Endothelial cell of umbilical vein (primary cell): ENCODE data around the gene CLSTN1. TPM values are rescaled to one million over a fixed set of nuclear protein-coding genes. Genes with fewer than 3 reads are reported as not detected.

Source experiments
- BruUV-seq: library from RNA; stranded (reverse); fragments of 400-500 nt; replicated peaks from 2 replicates; lab custom pipeline; 2021; lab: Mats Ljungman, UMichigan
- CTCF ChIA-PET: fragments of 300-600, 350-600 bp; sonication (Branson Sonifier 250); formaldehyde crosslinking; loops from one replicate; lab custom pipeline; 2021; ENCODE audit warnings: antibody characterized with exemption, inconsistent platforms; lab: Charles Lee
- POLR2A ChIA-PET: fragments of 300-600, 350-600 bp; sonication (Branson Sonifier 250); formaldehyde crosslinking; loops from one replicate; lab custom pipeline; 2021; ENCODE audit warnings: antibody characterized with exemption, inconsistent platforms; lab: Charles Lee
- DNase-seq: peaks from one replicate; pipeline ENCODE4 v3.0.0-alpha.2; 2011; ENCODE audit warnings: low read depth, low spot score
- FAIRE-seq: peaks from 2 replicates; lab custom pipeline; 2011; peaks lifted over from hg19 to GRCh38; lab: Jason Lieb, UNC
- H2AFZ ChIP-seq: 2 replicates; pipeline ENCODE4 v1.6.0; 2012; ENCODE audit warnings: low read depth, low read length, control low read depth, inconsistent platforms
- H3K27ac ChIP-seq: 2 replicates; pipeline ENCODE4 v1.5.1; 2011; ENCODE audit warnings: low read depth, mild to moderate bottlenecking, control low read depth, low read length, moderate library complexity; ENCODE audit not compliant: insufficient read depth
- H3K27me3 ChIP-seq, 2 experiments: 2 replicates each; pipeline versions ENCODE4 v1.6.0 to v1.6.1; 2011; ENCODE audit warnings: low read length in 2 of 2, mixed read lengths in 1 of 2; ENCODE audit not compliant: control insufficient read depth in 2 of 2, insufficient read depth in 2 of 2
- H3K36me3 ChIP-seq, 2 experiments: 2 replicates in 1 of 2; 3 replicates in 1 of 2; pipeline ENCODE4 v1.5.1; 2011; ENCODE audit warnings: low read length in 2 of 2, mild to moderate bottlenecking in 1 of 2, moderate library complexity in 1 of 2; ENCODE audit not compliant: control insufficient read depth in 2 of 2, insufficient read depth in 2 of 2; ENCODE audit errors: extremely low read depth in 1 of 2
- H3K4me1 ChIP-seq: 3 replicates; pipeline ENCODE4 v1.5.1; 2011; ENCODE audit warnings: mild to moderate bottlenecking, low read length; ENCODE audit not compliant: control insufficient read depth, insufficient read depth; ENCODE audit errors: extremely low read depth
- H3K4me2 ChIP-seq: 2 replicates; pipeline ENCODE4 v1.6.1; 2011; ENCODE audit warnings: low read length, control low read depth, mixed read lengths; ENCODE audit not compliant: insufficient read depth
- H3K4me3 ChIP-seq, 3 experiments: fragments of 200-600 bp in 1 of 3; sonication (generic), shearing (Covaris generic) in 1 of 3; replicated peaks in 1 of 3; 2 replicates each; pipeline ENCODE4 v1.5.1; 2011 to 2016; ENCODE audit warnings: control low read depth in 3 of 3, low read length in 3 of 3, mild to moderate bottlenecking in 2 of 3, inconsistent platforms in 1 of 3, low read depth in 1 of 3, moderate library complexity in 1 of 3; ENCODE audit not compliant: insufficient read depth in 1 of 3
- H3K79me2 ChIP-seq: 2 replicates; pipeline ENCODE4 v1.6.0; 2012; ENCODE audit warnings: low read length, inconsistent platforms; ENCODE audit not compliant: control insufficient read depth, insufficient read depth
- H3K9ac ChIP-seq: replicated peaks from 2 replicates; pipeline ENCODE3; 2011; ENCODE audit warnings: low read length, control low read depth; ENCODE audit not compliant: insufficient read depth; ENCODE audit errors: extremely low read depth
- H3K9me1 ChIP-seq: replicated peaks from 3 replicates; pipeline ENCODE4 v1.6.0; 2011; ENCODE audit warnings: mild to moderate bottlenecking, low read length; ENCODE audit not compliant: control insufficient read depth, insufficient read depth; ENCODE audit errors: extremely low read depth
- H3K9me3 ChIP-seq: replicated peaks from 2 replicates; pipeline ENCODE4 v1.5.1; 2012; ENCODE audit warnings: low read length, inconsistent platforms; ENCODE audit not compliant: control insufficient read depth, insufficient read depth
- H4K20me1 ChIP-seq: replicated peaks from 2 replicates; pipeline ENCODE3; 2011; ENCODE audit warnings: mild to moderate bottlenecking, low read length; ENCODE audit not compliant: control insufficient read depth, insufficient read depth; ENCODE audit errors: extremely low read depth
- EZH2 ChIP-seq: IDR thresholded peaks from 2 replicates; pipeline ENCODE4 v1.6.1; 2012; ENCODE audit warnings: borderline replicate concordance, low read depth, mild to moderate bottlenecking, moderate library complexity, low read length, inconsistent platforms; ENCODE audit not compliant: severe bottlenecking
- FOS ChIP-seq: IDR thresholded peaks from 2 replicates; pipeline ENCODE4 v1.6.1; 2011; ENCODE audit warnings: mild to moderate bottlenecking, low read length, moderate library complexity, borderline replicate concordance; ENCODE audit not compliant: insufficient read depth
- GATA2 ChIP-seq: IDR thresholded peaks from 2 replicates; pipeline ENCODE4 v1.7.0; 2011; ENCODE audit warnings: low read depth, mild to moderate bottlenecking, moderate library complexity, mixed read lengths, low read length; ENCODE audit not compliant: insufficient read length, insufficient read depth
- JUN ChIP-seq: IDR thresholded peaks from 2 replicates; pipeline ENCODE4 v1.6.1; 2011; ENCODE audit warnings: borderline replicate concordance, low read depth; ENCODE audit not compliant: insufficient read length, insufficient read depth
- MYC ChIP-seq: IDR thresholded peaks from one replicate; pipeline ENCODE4 v1.6.1; 2011; ENCODE audit warnings: mild to moderate bottlenecking, low read depth, low read length
- POLR2A ChIP-seq: IDR thresholded peaks from 2 replicates; pipeline ENCODE4 v1.6.1; 2012; ENCODE audit warnings: low read depth, mild to moderate bottlenecking, control low read depth, low read length
- POLR2AphosphoS5 ChIP-seq: IDR thresholded peaks from 2 replicates; pipeline ENCODE4 v1.6.1; 2012; ENCODE audit warnings: low read depth, mild to moderate bottlenecking, control low read depth, low read length, moderate library complexity; ENCODE audit not compliant: insufficient read depth
- dilution Hi-C: fragments of 300-500 bp; cut with MboI; formaldehyde crosslinking; loops from one replicate; pipeline ENCODE4 v1.15.0; 2019; ENCODE audit warnings: low sequenced_read_pairs; ENCODE audit not compliant: extremely low pct_ligation_motif_present
- intact Hi-C: fragments of 100-400 bp; cut with micrococcal nuclease; formaldehyde crosslinking; loops from one replicate; pipeline ENCODE4 v1.10.0; 2022
- polyA plus RNA-seq, 4 experiments: library from polyadenylated mRNA; depleted of rRNA in 3 of 4; stranded (reverse) in 3 of 4; unstranded in 1 of 4; fragments of >200 nt; gene quantifications; 2 replicates each; pipeline versions ENCODE4 v1.2.1 to v1.2.3, GENCODE V29; 2011 to 2012; ENCODE audit warnings: missing spikeins in 1 of 4
- total RNA-seq: library from RNA; stranded (reverse); gene quantifications from 2 replicates; pipeline ENCODE4 v1.2.3, GENCODE V29; 2021
- TF ChIP-seq, protein P1 (sequence below), 2 donors: IDR thresholded peaks; 1 replicate in 1 of 2; 2 replicates in 1 of 2; pipeline ENCODE4 v1.5.1; 2011; ENCODE audit warnings: low read length in 2 of 2, mild to moderate bottlenecking in 2 of 2, moderate library complexity in 2 of 2, control low read depth in 1 of 2, inconsistent platforms in 1 of 2, low read depth in 1 of 2; ENCODE audit not compliant: insufficient read depth in 1 of 2; ENCODE audit errors: extremely low read depth in 1 of 2
- TF ChIP-seq, protein P2 (sequence below): IDR thresholded peaks from 2 replicates; pipeline ENCODE4 v1.6.1; 2011; ENCODE audit not compliant: insufficient read depth, insufficient read length

The CLSTN1 gene
- total and polyA plus RNA-seq, 2 donors (not counting 3 experiments of a cell fraction or from before 2014, with no cell fraction given), result 49.1 to 130 TPM

DNA sequence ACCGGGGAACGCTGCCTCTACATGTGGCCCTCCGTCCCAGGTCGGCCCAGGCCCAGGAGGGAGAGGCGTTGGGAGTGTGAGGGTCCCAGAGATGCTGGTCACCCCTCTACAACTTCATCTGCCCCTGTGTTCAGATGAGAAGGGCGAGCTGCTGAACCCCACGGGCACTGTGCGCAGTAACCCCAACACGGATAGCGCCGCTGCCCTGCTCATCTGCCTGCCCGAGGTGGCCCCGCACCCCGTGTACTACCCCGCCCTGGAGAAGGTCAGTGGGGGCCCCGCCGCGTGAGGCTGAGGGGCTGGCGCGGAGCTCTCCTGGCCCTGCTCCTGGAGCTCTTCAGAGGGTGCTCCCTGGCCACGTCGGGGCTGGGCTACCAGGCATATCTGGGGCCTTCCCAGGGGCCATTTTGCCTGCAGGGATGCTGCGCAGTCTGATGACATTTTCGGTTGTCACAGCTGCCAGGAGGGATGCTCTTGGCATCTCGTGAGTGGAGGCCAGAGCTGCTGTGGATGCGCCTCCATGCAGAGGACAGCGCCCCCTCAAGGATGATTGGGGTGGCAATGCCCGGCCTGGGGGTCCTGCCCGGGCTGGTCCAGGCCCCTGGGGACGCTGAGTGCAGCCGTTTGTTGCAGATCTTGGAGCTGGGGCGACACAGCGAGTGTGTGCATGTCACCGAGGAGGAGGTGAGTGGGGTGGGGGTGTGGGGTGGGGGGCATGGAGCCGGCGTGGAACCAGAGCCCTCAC lies 103.6 kb downstream of the CLSTN1 start:
- intact Hi-C loops (no loop called here), dilution Hi-C loops (no loop called here)
- Histone ChIP-seq H2AFZ (no peak overlapping the region), H3K27ac (no peak overlapping the region), H3K4me3 (no peak overlapping the region), H3K9me3 (no peaks in the 10 kb centered on the region), H3K27me3 (no peaks in the 10 kb centered on the region), H3K9ac (no peak overlapping the region), H3K9me1 (no peaks in the 10 kb centered on the region), H3K4me2 (no peak overlapping the region), H3K36me3 (no peaks in the 10 kb centered on the region), H3K4me1 (no peaks in the 10 kb centered on the region), H4K20me1 (no peaks in the 10 kb centered on the region), H3K79me2 (no peaks in the 10 kb centered on the region)
- no peak for DNase-seq
- POLR2A ChIA-PET, result no interaction called here
- no TSS peak for BruUV-seq
- TF ChIP-seq, protein P1, sequence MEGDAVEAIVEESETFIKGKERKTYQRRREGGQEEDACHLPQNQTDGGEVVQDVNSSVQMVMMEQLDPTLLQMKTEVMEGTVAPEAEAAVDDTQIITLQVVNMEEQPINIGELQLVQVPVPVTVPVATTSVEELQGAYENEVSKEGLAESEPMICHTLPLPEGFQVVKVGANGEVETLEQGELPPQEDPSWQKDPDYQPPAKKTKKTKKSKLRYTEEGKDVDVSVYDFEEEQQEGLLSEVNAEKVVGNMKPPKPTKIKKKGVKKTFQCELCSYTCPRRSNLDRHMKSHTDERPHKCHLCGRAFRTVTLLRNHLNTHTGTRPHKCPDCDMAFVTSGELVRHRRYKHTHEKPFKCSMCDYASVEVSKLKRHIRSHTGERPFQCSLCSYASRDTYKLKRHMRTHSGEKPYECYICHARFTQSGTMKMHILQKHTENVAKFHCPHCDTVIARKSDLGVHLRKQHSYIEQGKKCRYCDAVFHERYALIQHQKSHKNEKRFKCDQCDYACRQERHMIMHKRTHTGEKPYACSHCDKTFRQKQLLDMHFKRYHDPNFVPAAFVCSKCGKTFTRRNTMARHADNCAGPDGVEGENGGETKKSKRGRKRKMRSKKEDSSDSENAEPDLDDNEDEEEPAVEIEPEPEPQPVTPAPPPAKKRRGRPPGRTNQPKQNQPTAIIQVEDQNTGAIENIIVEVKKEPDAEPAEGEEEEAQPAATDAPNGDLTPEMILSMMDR (IDR thresholded peaks at IDR 0.05; ENCODE audit: extremely low read depth in 1 of 2, insufficient read depth in 1 of 2, low read depth in 1 of 2, low read length in 2 of 2), result peak in 1 of 2 donors; percentile 5
- TF ChIP-seq EZH2, result no peak
- CTCF ChIA-PET, result interaction anchor here (1.0 to 4.2 kb wide), 10 partner anchors 10 to 194 kb away, joined by 3 to 35 read pairs (median 6); no protein-coding TSS in a partner anchor
- FAIRE-seq, result no peak

DNA sequence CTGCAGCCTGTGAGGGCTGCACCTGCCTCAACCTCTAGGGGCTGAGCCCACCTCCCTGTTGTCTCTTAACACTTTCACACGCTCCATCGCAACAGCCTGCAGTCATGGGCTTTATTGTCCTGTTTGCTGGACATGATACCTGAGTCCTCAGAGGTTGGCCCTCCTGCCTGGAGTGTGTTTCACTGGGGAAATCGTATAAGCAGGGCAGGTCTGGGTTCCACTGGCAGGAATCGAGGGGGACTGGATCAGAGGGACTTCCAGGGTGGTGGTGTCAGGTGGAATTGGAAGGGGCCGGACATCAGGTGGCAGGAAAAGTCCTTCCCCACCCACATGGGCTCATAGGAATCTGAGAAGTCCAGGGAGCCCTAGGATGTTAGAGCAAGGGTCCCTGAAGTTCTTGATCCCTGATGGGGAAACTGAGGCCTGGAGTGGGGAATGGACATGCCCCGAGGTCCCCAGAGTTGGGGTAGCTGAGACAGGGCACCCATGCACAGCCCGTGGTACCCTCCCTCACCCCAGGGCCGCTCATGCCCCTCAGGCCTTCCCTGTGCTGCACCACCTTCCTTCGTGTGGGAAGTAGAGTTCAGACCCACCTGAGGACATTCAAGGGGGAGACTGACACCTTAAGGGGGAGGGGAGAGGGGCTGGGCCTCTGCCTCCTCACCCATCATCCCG lies 105.6 kb downstream of the CLSTN1 start:
- no TSS peak for BruUV-seq

More for the DNA sequence above, 105.6 kb downstream of the CLSTN1 start:
- no peak overlapping the region for H3K9ac ChIP-seq
- H3K9me1 ChIP-seq, result no peaks in the 10 kb centered on the region
- no peak for DNase-seq
- H2AFZ ChIP-seq, result peak overlapping the region; percentile 50
- no peak for FAIRE-seq
- no peaks in the 10 kb centered on the region for H3K27me3 ChIP-seq
- no peaks in the 10 kb centered on the region for H4K20me1 ChIP-seq
- H3K9me3 ChIP-seq, result no peaks in the 10 kb centered on the region
- ChIA-PET CTCF (no interaction called here), POLR2A (no interaction called here)
- TF ChIP-seq POLR2A (no peak), POLR2AphosphoS5 (no peak), FOS (no peak), GATA2 (no peak), MYC (no peak), JUN (no peak), EZH2 (no peak)
- TF ChIP-seq, protein P2, sequence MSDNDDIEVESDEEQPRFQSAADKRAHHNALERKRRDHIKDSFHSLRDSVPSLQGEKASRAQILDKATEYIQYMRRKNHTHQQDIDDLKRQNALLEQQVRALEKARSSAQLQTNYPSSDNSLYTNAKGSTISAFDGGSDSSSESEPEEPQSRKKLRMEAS, result no peak
- TF ChIP-seq, protein P1 (IDR thresholded peaks at IDR 0.05; ENCODE audit: extremely low read depth in 1 of 2, insufficient read depth in 1 of 2, low read depth in 1 of 2, low read length in 2 of 2), result no peak
- H3K27ac ChIP-seq, result no peak overlapping the region
- intact Hi-C loops (no loop called here), dilution Hi-C loops (no loop called here)
- H3K36me3 ChIP-seq, result no peaks in the 10 kb centered on the region
- no peaks in the 10 kb centered on the region for H3K79me2 ChIP-seq
- H3K4me1 ChIP-seq, result no peaks in the 10 kb centered on the region
- H3K4me3 ChIP-seq, result no peak overlapping the region
- H3K4me2 ChIP-seq, result no peak overlapping the region
